Fibroblast of mammary gland (primary cell): Measurements from ENCODE around the gene DGAT2.
"Not testable (repeated sequence)": the region's sequence is repeated elsewhere in the genome, so short reads cannot be mapped to it uniquely, and the experiment has no call there.

Experiments used
- DNase-seq: peaks from one replicate; pipeline ENCODE4 v3.0.0-alpha.2; 2010; ENCODE audit warnings: low read depth
- H3K4me3 ChIP-seq: 2 replicates; pipeline ENCODE4 v1.5.1; 2011; ENCODE audit warnings: low read depth, mild to moderate bottlenecking, low read length, moderate library complexity; ENCODE audit not compliant: control insufficient read depth
- CTCF ChIP-seq: conservative IDR thresholded peaks from 2 replicates; pipeline ENCODE4 v1.5.1; 2011; ENCODE audit warnings: low read depth, low read length, inconsistent platforms; ENCODE audit not compliant: control insufficient read depth, insufficient read depth

Gene DGAT2

GRCh38 chr11:75735181-75735845 is 33.3 kb upstream of the DGAT2 start:
- TF ChIP-seq CTCF = no peak
- no peak for DNase-seq
- H3K4me3 ChIP-seq = no peak overlapping the region

GRCh38 chr11:75737314-75737713 is 31.3 kb upstream of the DGAT2 start:
- DNase-seq = no peak
- TF ChIP-seq CTCF = no peak
- H3K4me3 ChIP-seq = no peak overlapping the region

GRCh38 chr11:75740681-75741080 is 27.9 kb upstream of the DGAT2 start:
- H3K4me3 ChIP-seq = no peak overlapping the region
- no peak for TF ChIP-seq CTCF
- DNase-seq = no peak

GRCh38 chr11:75743159-75743558 is 25.4 kb upstream of the DGAT2 start:
- DNase-seq, H3K4me3 ChIP-seq: not testable (repeated sequence)

GRCh38 chr11:75743711-75744563 is 24.6 kb upstream of the DGAT2 start:
- H3K4me3 ChIP-seq = no peak overlapping the region
- no peak for DNase-seq
- TF ChIP-seq CTCF = no peak

GRCh38 chr11:75745807-75746206 is 22.8 kb upstream of the DGAT2 start:
- no peak for DNase-seq
- no peak overlapping the region for H3K4me3 ChIP-seq
- no peak for TF ChIP-seq CTCF

GRCh38 chr11:75748729-75749273 is 19.8 kb upstream of the DGAT2 start:
- DNase-seq, H3K4me3 ChIP-seq: not testable (repeated sequence)

GRCh38 chr11:75754933-75755332 is 13.6 kb upstream of the DGAT2 start:
- DNase-seq = not testable (repeated sequence)

More at GRCh38 chr11:75754933-75755332, 13.6 kb upstream of the DGAT2 start:
- H3K4me3 ChIP-seq = not testable (repeated sequence)
